Prostate gland (tissue), 2 donors: ENCODE results near the gene SSUH2.

ENCODE experiments used
- POLR2A ChIP-seq: fragments of 450-650 bp; IDR thresholded peaks from one replicate; pipeline ENCODE4 v1.6.1; 2016; ENCODE audit warnings: antibody characterized with exemption, mild to moderate bottlenecking
- TF ChIP-seq, protein P1 (sequence below), 4 experiments: fragments of 200-600 bp in 2 of 4; fragments of 450-650 bp in 2 of 4; sonication (generic) in 2 of 4; IDR thresholded peaks; 1 replicate in 3 of 4; 2 replicates in 1 of 4; pipeline ENCODE4 v1.5.1; 2016 to 2019; ENCODE audit warnings: antibody characterized with exemption in 4 of 4, mild to moderate bottlenecking in 2 of 4, moderate library complexity in 2 of 4

- TF ChIP-seq, protein P1, sequence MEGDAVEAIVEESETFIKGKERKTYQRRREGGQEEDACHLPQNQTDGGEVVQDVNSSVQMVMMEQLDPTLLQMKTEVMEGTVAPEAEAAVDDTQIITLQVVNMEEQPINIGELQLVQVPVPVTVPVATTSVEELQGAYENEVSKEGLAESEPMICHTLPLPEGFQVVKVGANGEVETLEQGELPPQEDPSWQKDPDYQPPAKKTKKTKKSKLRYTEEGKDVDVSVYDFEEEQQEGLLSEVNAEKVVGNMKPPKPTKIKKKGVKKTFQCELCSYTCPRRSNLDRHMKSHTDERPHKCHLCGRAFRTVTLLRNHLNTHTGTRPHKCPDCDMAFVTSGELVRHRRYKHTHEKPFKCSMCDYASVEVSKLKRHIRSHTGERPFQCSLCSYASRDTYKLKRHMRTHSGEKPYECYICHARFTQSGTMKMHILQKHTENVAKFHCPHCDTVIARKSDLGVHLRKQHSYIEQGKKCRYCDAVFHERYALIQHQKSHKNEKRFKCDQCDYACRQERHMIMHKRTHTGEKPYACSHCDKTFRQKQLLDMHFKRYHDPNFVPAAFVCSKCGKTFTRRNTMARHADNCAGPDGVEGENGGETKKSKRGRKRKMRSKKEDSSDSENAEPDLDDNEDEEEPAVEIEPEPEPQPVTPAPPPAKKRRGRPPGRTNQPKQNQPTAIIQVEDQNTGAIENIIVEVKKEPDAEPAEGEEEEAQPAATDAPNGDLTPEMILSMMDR (IDR thresholded peaks at IDR 0.05): no peak
- TF ChIP-seq POLR2A: no peak
Observed at GRCh38 chr3:8681349-8681748, 36.8 kb upstream of the SSUH2 start.
